HepG2 (cell line): ENCODE measurements around the gene CACNA1C. TPM values are rescaled to one million over a fixed set of nuclear protein-coding genes. Genes with fewer than 3 reads are reported as not detected.
A peak's percentile ranks its signal among the peaks of the same experiment; 100 is the strongest.

Source experiments
- CREM ChIP-seq, 2 experiments: sonication (generic) in 1 of 2; formaldehyde crosslinking in 1 of 2; IDR thresholded peaks; 2 replicates each; pipeline versions ENCODE4 v1.4.0 to v1.6.1; 2016 to 2020; ENCODE audit warnings: antibody characterized with exemption in 1 of 2, mild to moderate bottlenecking in 1 of 2, missing genetic modification reagents in 1 of 2
- FOXJ3 ChIP-seq: sonication (generic); formaldehyde crosslinking; IDR thresholded peaks from 2 replicates; pipeline ENCODE4 v1.4.0; 2020; ENCODE audit warnings: missing genetic modification reagents, mild to moderate bottlenecking, borderline replicate concordance
- GATA4 ChIP-seq: sonication (generic); IDR thresholded peaks from 2 replicates; pipeline ENCODE4 v1.6.1; 2016; ENCODE audit warnings: antibody characterized with exemption, low read depth, borderline replicate concordance
- GFI1 ChIP-seq: sonication (generic); formaldehyde crosslinking; IDR thresholded peaks from 2 replicates; pipeline ENCODE4 v1.5.0; 2020; ENCODE audit warnings: missing genetic modification reagents, mild to moderate bottlenecking, borderline replicate concordance
- HMG20A ChIP-seq: IDR thresholded peaks from 2 replicates; pipeline ENCODE4 v1.6.1; 2016; ENCODE audit warnings: borderline replicate concordance
- ISX ChIP-seq: sonication (generic); formaldehyde crosslinking; conservative IDR thresholded peaks from 2 replicates; pipeline ENCODE4 v1.5.0; 2020; ENCODE audit warnings: missing genetic modification reagents
- JUN ChIP-seq: sonication (generic); formaldehyde crosslinking; IDR thresholded peaks from 2 replicates; pipeline ENCODE4 v1.4.0; 2020; ENCODE audit warnings: mild to moderate bottlenecking, missing genetic modification reagents
- MATR3 ChIP-seq: sonication (generic); formaldehyde crosslinking; IDR thresholded peaks from 2 replicates; pipeline ENCODE4 v1.4.0; 2020; ENCODE audit warnings: missing genetic modification reagents
- SAP130 ChIP-seq: IDR thresholded peaks from 2 replicates; pipeline ENCODE4 v1.6.1; 2016; ENCODE audit warnings: low read depth
- SPEN ChIP-seq: sonication (generic); formaldehyde crosslinking; IDR thresholded peaks from 2 replicates; pipeline ENCODE4 v1.5.1; 2020; ENCODE audit warnings: low read depth, mild to moderate bottlenecking, missing genetic modification reagents
- TSC22D2 ChIP-seq: sonication (generic); formaldehyde crosslinking; IDR thresholded peaks from 2 replicates; pipeline ENCODE4 v1.5.1; 2020; ENCODE audit warnings: missing genetic modification reagents, mild to moderate bottlenecking, borderline replicate concordance
- ZBTB38 ChIP-seq: sonication (generic); formaldehyde crosslinking; IDR thresholded peaks from 2 replicates; pipeline ENCODE4 v1.5.1; 2020; ENCODE audit warnings: mild to moderate bottlenecking, missing genetic modification reagents
- ZFAT ChIP-seq: sonication (generic); formaldehyde crosslinking; conservative IDR thresholded peaks from 2 replicates; pipeline ENCODE4 v1.8.1; 2023; ENCODE audit warnings: missing genetic modification reagents, inconsistent platforms
- ZNF34 ChIP-seq: sonication (generic); formaldehyde crosslinking; IDR thresholded peaks from 2 replicates; pipeline ENCODE4 v1.4.0; 2020; ENCODE audit warnings: mild to moderate bottlenecking, missing genetic modification reagents, borderline replicate concordance
- ZNF44 ChIP-seq: sonication (generic); formaldehyde crosslinking; IDR thresholded peaks from 2 replicates; pipeline ENCODE4 v1.5.1; 2020; ENCODE audit warnings: mild to moderate bottlenecking, missing genetic modification reagents
- ZNF605 ChIP-seq: sonication (generic); formaldehyde crosslinking; IDR thresholded peaks from 2 replicates; pipeline ENCODE4 v1.8.0; 2022; ENCODE audit warnings: mild to moderate bottlenecking, missing genetic modification reagents
- ZNF616 ChIP-seq: sonication (generic); formaldehyde crosslinking; IDR thresholded peaks from 2 replicates; pipeline ENCODE4 v1.5.0; 2020; ENCODE audit warnings: low read depth, mild to moderate bottlenecking, missing genetic modification reagents
- ZNF720 ChIP-seq: sonication (generic); formaldehyde crosslinking; IDR thresholded peaks from 2 replicates; pipeline ENCODE4 v1.4.0; 2020; ENCODE audit warnings: missing genetic modification reagents
- ZNF83 ChIP-seq: sonication (generic); formaldehyde crosslinking; IDR thresholded peaks from 2 replicates; pipeline ENCODE4 v1.4.0; 2020; ENCODE audit warnings: missing genetic modification reagents, mild to moderate bottlenecking, borderline replicate concordance
- ZNF891 ChIP-seq: sonication (generic); formaldehyde crosslinking; IDR thresholded peaks from 2 replicates; pipeline ENCODE4 v1.5.0; 2020; ENCODE audit warnings: mild to moderate bottlenecking, missing genetic modification reagents
- polyA plus RNA-seq, 8 experiments: library from polyadenylated mRNA; depleted of rRNA in 3 of 8; stranded (reverse) in 7 of 8; unstranded in 1 of 8; fragments of >200 nt; fragmentation: Illumina TruSeq in 4 of 8; extraction: Trizol in 4 of 8; gene quantifications; 2 replicates each; pipeline versions ENCODE4 v1.2.1 to v1.2.3, GENCODE V29; 2011 to 2016; ENCODE audit warnings: low read depth in 4 of 8, missing spikeins in 1 of 8, mixed read lengths in 1 of 8; ENCODE audit not compliant: insufficient read depth in 1 of 8
- total RNA-seq, 5 experiments: library from RNA; depleted of rRNA; stranded (reverse); fragments of >200 nt; fragmentation: Illumina TruSeq; extraction: Trizol; gene quantifications; 2 replicates each; pipeline ENCODE4 v1.2.3, GENCODE V29; 2016; ENCODE audit warnings: low read depth in 1 of 5
- TF ChIP-seq, protein P1 (sequence below): sonication (generic); formaldehyde crosslinking; IDR thresholded peaks from 2 replicates; pipeline ENCODE4 v1.4.0; 2020; ENCODE audit warnings: missing genetic modification reagents
- TF ChIP-seq, protein P2 (sequence below): sonication (generic); formaldehyde crosslinking; IDR thresholded peaks from 2 replicates; pipeline ENCODE4 v1.8.1; 2022; ENCODE audit warnings: low read depth, mild to moderate bottlenecking, missing genetic modification reagents
- TF ChIP-seq, protein P3 (sequence below): sonication (generic); formaldehyde crosslinking; IDR thresholded peaks from 2 replicates; pipeline ENCODE4 v1.4.0; 2020; ENCODE audit warnings: missing genetic modification reagents
- TF ChIP-seq, protein P4 (sequence below): IDR thresholded peaks from 2 replicates; pipeline ENCODE4 v1.6.1; 2016; ENCODE audit warnings: control low read depth
- TF ChIP-seq, protein P5 (sequence below): sonication (generic); formaldehyde crosslinking; IDR thresholded peaks from 2 replicates; pipeline ENCODE4 v1.5.0; 2020; ENCODE audit warnings: mild to moderate bottlenecking, missing genetic modification reagents

CACNA1C gene
- total and polyA plus RNA-seq, 2 of the 13 experiments (the other 11 are each of a cell fraction or from before 2014, with no cell fraction given): not detected

GRCh38 chr12:2583091-2583497, 530.3 kb downstream of the CACNA1C start (continued):
- TF ChIP-seq, protein P1, sequence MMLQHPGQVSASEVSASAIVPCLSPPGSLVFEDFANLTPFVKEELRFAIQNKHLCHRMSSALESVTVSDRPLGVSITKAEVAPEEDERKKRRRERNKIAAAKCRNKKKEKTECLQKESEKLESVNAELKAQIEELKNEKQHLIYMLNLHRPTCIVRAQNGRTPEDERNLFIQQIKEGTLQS (CRISPR knock-in tag): 0 out of 2 replicates have a peak, but pooled peaks have one; percentile 9
- TF ChIP-seq, protein P2, sequence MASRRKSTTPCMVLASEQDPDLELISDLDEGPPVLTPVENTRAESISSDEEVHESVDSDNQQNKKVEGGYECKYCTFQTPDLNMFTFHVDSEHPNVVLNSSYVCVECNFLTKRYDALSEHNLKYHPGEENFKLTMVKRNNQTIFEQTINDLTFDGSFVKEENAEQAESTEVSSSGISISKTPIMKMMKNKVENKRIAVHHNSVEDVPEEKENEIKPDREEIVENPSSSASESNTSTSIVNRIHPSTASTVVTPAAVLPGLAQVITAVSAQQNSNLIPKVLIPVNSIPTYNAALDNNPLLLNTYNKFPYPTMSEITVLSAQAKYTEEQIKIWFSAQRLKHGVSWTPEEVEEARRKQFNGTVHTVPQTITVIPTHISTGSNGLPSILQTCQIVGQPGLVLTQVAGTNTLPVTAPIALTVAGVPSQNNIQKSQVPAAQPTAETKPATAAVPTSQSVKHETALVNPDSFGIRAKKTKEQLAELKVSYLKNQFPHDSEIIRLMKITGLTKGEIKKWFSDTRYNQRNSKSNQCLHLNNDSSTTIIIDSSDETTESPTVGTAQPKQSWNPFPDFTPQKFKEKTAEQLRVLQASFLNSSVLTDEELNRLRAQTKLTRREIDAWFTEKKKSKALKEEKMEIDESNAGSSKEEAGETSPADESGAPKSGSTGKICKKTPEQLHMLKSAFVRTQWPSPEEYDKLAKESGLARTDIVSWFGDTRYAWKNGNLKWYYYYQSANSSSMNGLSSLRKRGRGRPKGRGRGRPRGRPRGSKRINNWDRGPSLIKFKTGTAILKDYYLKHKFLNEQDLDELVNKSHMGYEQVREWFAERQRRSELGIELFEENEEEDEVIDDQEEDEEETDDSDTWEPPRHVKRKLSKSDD (CRISPR knock-in tag): no peak
- TF ChIP-seq ZNF720 (CRISPR knock-in tag) (no peak), ISX (CRISPR knock-in tag) (no peak), CREM (IDR thresholded peaks at IDR 0.05) (no peak), CREM (CRISPR knock-in tag; IDR thresholded peaks at IDR 0.05) (no peak), ZNF34 (CRISPR knock-in tag) (no peak), HMG20A (CRISPR knock-in tag) (no peak), MATR3 (no peak), GFI1 (CRISPR knock-in tag) (no peak), ZNF605 (no peak), TSC22D2 (CRISPR knock-in tag) (no peak), ZNF616 (no peak), ZNF83 (no peak), SPEN (no peak), ZNF891 (CRISPR knock-in tag) (no peak), ZNF44 (CRISPR knock-in tag) (no peak), JUN (CRISPR knock-in tag) (no peak), GATA4 (no peak), FOXJ3 (CRISPR knock-in tag) (no peak), ZFAT (no peak), SAP130 (CRISPR knock-in tag) (no peak), ZBTB38 (no peak)
- TF ChIP-seq, protein P3, sequence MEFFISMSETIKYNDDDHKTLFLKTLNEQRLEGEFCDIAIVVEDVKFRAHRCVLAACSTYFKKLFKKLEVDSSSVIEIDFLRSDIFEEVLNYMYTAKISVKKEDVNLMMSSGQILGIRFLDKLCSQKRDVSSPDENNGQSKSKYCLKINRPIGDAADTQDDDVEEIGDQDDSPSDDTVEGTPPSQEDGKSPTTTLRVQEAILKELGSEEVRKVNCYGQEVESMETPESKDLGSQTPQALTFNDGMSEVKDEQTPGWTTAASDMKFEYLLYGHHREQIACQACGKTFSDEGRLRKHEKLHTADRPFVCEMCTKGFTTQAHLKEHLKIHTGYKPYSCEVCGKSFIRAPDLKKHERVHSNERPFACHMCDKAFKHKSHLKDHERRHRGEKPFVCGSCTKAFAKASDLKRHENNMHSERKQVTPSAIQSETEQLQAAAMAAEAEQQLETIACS: peak; percentile 35; the same call in 1 of the 2 replicates
- TF ChIP-seq, protein P4, sequence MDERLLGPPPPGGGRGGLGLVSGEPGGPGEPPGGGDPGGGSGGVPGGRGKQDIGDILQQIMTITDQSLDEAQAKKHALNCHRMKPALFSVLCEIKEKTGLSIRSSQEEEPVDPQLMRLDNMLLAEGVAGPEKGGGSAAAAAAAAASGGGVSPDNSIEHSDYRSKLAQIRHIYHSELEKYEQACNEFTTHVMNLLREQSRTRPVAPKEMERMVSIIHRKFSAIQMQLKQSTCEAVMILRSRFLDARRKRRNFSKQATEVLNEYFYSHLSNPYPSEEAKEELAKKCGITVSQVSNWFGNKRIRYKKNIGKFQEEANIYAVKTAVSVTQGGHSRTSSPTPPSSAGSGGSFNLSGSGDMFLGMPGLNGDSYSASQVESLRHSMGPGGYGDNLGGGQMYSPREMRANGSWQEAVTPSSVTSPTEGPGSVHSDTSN (CRISPR knock-in tag): no peak
- TF ChIP-seq, protein P5, sequence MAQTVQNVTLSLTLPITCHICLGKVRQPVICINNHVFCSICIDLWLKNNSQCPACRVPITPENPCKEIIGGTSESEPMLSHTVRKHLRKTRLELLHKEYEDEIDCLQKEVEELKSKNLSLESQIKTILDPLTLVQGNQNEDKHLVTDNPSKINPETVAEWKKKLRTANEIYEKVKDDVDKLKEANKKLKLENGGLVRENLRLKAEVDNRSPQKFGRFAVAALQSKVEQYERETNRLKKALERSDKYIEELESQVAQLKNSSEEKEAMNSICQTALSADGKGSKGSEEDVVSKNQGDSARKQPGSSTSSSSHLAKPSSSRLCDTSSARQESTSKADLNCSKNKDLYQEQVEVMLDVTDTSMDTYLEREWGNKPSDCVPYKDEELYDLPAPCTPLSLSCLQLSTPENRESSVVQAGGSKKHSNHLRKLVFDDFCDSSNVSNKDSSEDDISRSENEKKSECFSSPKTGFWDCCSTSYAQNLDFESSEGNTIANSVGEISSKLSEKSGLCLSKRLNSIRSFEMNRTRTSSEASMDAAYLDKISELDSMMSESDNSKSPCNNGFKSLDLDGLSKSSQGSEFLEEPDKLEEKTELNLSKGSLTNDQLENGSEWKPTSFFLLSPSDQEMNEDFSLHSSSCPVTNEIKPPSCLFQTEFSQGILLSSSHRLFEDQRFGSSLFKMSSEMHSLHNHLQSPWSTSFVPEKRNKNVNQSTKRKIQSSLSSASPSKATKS (CRISPR knock-in tag): no peak
